PC-9 (cell line): ENCODE data around the gene EPB41L4A. TPM values are rescaled to one million over a fixed set of nuclear protein-coding genes. Genes with fewer than 3 reads are reported as not detected.

Source experiments
- BruUV-seq: library from RNA; stranded (reverse); fragments of 400-500 nt; replicated peaks from 2 replicates; lab custom pipeline; 2021; lab: Mats Ljungman, UMichigan
- CTCF ChIA-PET: fragments of 300-600 bp; sonication (Branson Sonifier 250); formaldehyde crosslinking; loops from one replicate; lab custom pipeline; 2022; ENCODE audit warnings: antibody characterized with exemption; lab: Charles Lee
- POLR2A ChIA-PET: fragments of 300-600 bp; sonication (Branson Sonifier 250); formaldehyde crosslinking; loops from one replicate; lab custom pipeline; 2022; ENCODE audit warnings: antibody characterized with exemption; ENCODE audit not compliant: unreplicated experiment; lab: Charles Lee
- DNase-seq, 2 experiments: peaks; one replicate each; pipeline versions ENCODE4 v3.0.0 to v3.0.0-alpha.2; 2015 to 2022; ENCODE audit warnings: mixed read lengths in 1 of 2
- H2AFZ ChIP-seq: fragments of 200-600 bp; sonication (generic); 2 replicates; pipeline ENCODE4 v1.8.1; 2017; ENCODE audit warnings: antibody characterized with exemption
- H3F3A ChIP-seq: fragments of 200-600 bp; sonication (generic); 2 replicates; pipeline ENCODE4 v1.8.1; 2017; ENCODE audit warnings: antibody characterized with exemption, mild to moderate bottlenecking, low read depth; ENCODE audit not compliant: insufficient read depth
- H3K27ac ChIP-seq: fragments of 200-600 bp; sonication (generic); 2 replicates; pipeline ENCODE4 v1.6.1; 2016; ENCODE audit warnings: mixed run types
- H3K27me3 ChIP-seq: fragments of 200-600 bp; sonication (generic); 2 replicates; pipeline ENCODE4 v1.6.1; 2016; ENCODE audit warnings: low read depth, mixed run types; ENCODE audit not compliant: insufficient read depth
- H3K36me3 ChIP-seq: fragments of 200-600 bp; sonication (generic); 2 replicates; pipeline ENCODE4 v1.6.1; 2016; ENCODE audit warnings: low read depth, mixed run types
- H3K4me1 ChIP-seq: fragments of 200-600 bp; sonication (generic); replicated peaks from 2 replicates; pipeline ENCODE4 v1.6.1; 2016; ENCODE audit warnings: mixed run types; ENCODE audit not compliant: insufficient read depth
- H3K4me2 ChIP-seq: fragments of 200-600 bp; sonication (generic); 2 replicates; pipeline ENCODE4 v1.6.1; 2017; ENCODE audit warnings: mixed run types
- H3K4me3 ChIP-seq: fragments of 200-600 bp; sonication (generic); 2 replicates; pipeline ENCODE4 v1.6.1; 2016; ENCODE audit warnings: mixed run types
- H3K79me2 ChIP-seq: fragments of 200-600 bp; sonication (generic); 2 replicates; pipeline ENCODE4 v1.6.1; 2017; ENCODE audit warnings: low read depth, mixed run types
- H3K9me2 ChIP-seq: fragments of 200-600 bp; sonication (generic); 2 replicates; pipeline ENCODE4 v1.8.1; 2017; ENCODE audit warnings: mild to moderate bottlenecking; ENCODE audit not compliant: insufficient read depth
- H3K9me3 ChIP-seq: fragments of 200-600 bp; sonication (generic); 2 replicates; pipeline ENCODE4 v1.8.1; 2016; ENCODE audit warnings: low read depth; ENCODE audit not compliant: insufficient read depth
- H4K20me1 ChIP-seq: fragments of 200-600 bp; sonication (generic); 2 replicates; pipeline ENCODE4 v1.8.1; 2017; ENCODE audit not compliant: insufficient read depth
- CTCF ChIP-seq: fragments of 200-600 bp; sonication (generic); conservative IDR thresholded peaks from 2 replicates; pipeline ENCODE4 v1.6.1; 2017; ENCODE audit warnings: mixed run types, antibody characterized with exemption, mild to moderate bottlenecking, moderate library complexity
- EZH2 ChIP-seq: fragments of 200-600 bp; sonication (generic); IDR thresholded peaks from 2 replicates; pipeline ENCODE4 v1.8.0; 2017; ENCODE audit warnings: antibody characterized with exemption, low read depth
- intact Hi-C: fragments of 100-400 bp; cut with micrococcal nuclease; formaldehyde crosslinking; loops from one replicate; pipeline ENCODE4 v1.10.0; 2022; ENCODE audit not compliant: unreplicated experiment
- total RNA-seq: library from RNA; stranded (reverse); gene quantifications from 2 replicates; pipeline ENCODE4 v1.2.3, GENCODE V29; 2021

EPB41L4A gene
- total RNA-seq, 1 experiment from 2014 or later: 9.4 TPM

GRCh38 chr5:112283034-112283582, 136.0 kb downstream of the EPB41L4A start:
- H3K9me3 ChIP-seq: no peaks in the 10 kb centered on the region
- no peak overlapping the region for H3K4me3 ChIP-seq
- no peaks in the 10 kb centered on the region for H3F3A ChIP-seq
- H3K36me3 ChIP-seq: no peaks in the 10 kb centered on the region
- DNase-seq: no peak
- ChIA-PET CTCF (no interaction called here), POLR2A (no interaction called here)
- BruUV-seq: no TSS peak
- no peaks in the 10 kb centered on the region for H3K9me2 ChIP-seq
- no peak overlapping the region for H3K4me2 ChIP-seq
- no peak overlapping the region for H3K27ac ChIP-seq
- intact Hi-C loops: no loop called here
- H4K20me1 ChIP-seq: no peaks in the 10 kb centered on the region
- no peak for TF ChIP-seq CTCF
- no peak for TF ChIP-seq EZH2
- H3K79me2 ChIP-seq: no peaks in the 10 kb centered on the region
- H3K27me3 ChIP-seq: no peaks in the 10 kb centered on the region
- H2AFZ ChIP-seq: no peak overlapping the region
- no peaks in the 10 kb centered on the region for H3K4me1 ChIP-seq

GRCh38 chr5:112279082-112279481, 140.0 kb downstream of the EPB41L4A start:
- CTCF ChIA-PET: no interaction called here
- no peaks in the 10 kb centered on the region for H3K9me2 ChIP-seq
- no peak for TF ChIP-seq EZH2
- TF ChIP-seq CTCF: no peak

GRCh38 chr5:112276991-112277390, 142.1 kb downstream of the EPB41L4A start:
- intact Hi-C loops: no loop called here
- no peaks in the 10 kb centered on the region for H3K9me3 ChIP-seq
- H3F3A ChIP-seq: no peaks in the 10 kb centered on the region
- DNase-seq: no peak
- H3K9me2 ChIP-seq: no peaks in the 10 kb centered on the region
- TF ChIP-seq EZH2: no peak
- TF ChIP-seq CTCF: no peak
- H3K4me2 ChIP-seq: no peak overlapping the region
- H3K79me2 ChIP-seq: no peaks in the 10 kb centered on the region
- no peaks in the 10 kb centered on the region for H3K4me1 ChIP-seq
- no peak overlapping the region for H3K27ac ChIP-seq
- POLR2A ChIA-PET: no interaction called here
- no peaks in the 10 kb centered on the region for H3K36me3 ChIP-seq
- no TSS peak for BruUV-seq
- H2AFZ ChIP-seq: no peak overlapping the region
- no peak overlapping the region for H3K4me3 ChIP-seq
- no peaks in the 10 kb centered on the region for H4K20me1 ChIP-seq
- H3K27me3 ChIP-seq: no peaks in the 10 kb centered on the region
- CTCF ChIA-PET: no interaction called here

More at GRCh38 chr5:112279082-112279481, 140.0 kb downstream of the EPB41L4A start:
- POLR2A ChIA-PET: no interaction called here
- Histone ChIP-seq H3K4me3 (no peak overlapping the region), H4K20me1 (no peaks in the 10 kb centered on the region), H2AFZ (no peak overlapping the region), H3K27me3 (no peaks in the 10 kb centered on the region), H3K4me1 (no peaks in the 10 kb centered on the region), H3K79me2 (no peaks in the 10 kb centered on the region), H3F3A (no peaks in the 10 kb centered on the region), H3K27ac (no peak overlapping the region), H3K36me3 (no peaks in the 10 kb centered on the region), H3K4me2 (no peak overlapping the region), H3K9me3 (no peaks in the 10 kb centered on the region)
- no TSS peak for BruUV-seq
- DNase-seq: no peak
- intact Hi-C loops: no loop called here
